Measurements from ENCODE around the gene ITPR1.

GRCh38 chr3:4823385-4823784, 330.2 kb downstream of the ITPR1 start:
- TF ChIP-seq CTCF (IDR thresholded peaks at IDR 0.05) (no peak), POLR2A (IDR thresholded peaks at IDR 0.05) (no peak)
